Measurements from ENCODE around the gene SYTL3. TPM values are rescaled to one million over a fixed set of nuclear protein-coding genes. Genes with fewer than 3 reads are reported as not detected.

SYTL3 gene
- total and polyA plus RNA-seq, 8 donors, result 3.1 to 14.6 (median 5.3) TPM

GRCh38 chr6:158805698-158806377, 156.0 kb downstream of the SYTL3 start:
- no peaks in the 10 kb centered on the region for H3K9me3 ChIP-seq
- peaks cover 41 to 96% (median 75%) of the 10 kb centered on the region in 4 donors for H3K4me1 ChIP-seq
- no peaks in the 10 kb centered on the region for H3K27me3 ChIP-seq
- H3K27ac ChIP-seq, result peak overlapping the region in 1 of 5 donors; percentile 18
- DNase-seq, result peak in 1 of 2 donors; percentile 25
- H3K36me3 ChIP-seq, result peaks cover 0 to 21% (median 11%) of the 10 kb centered on the region in 4 donors
- TF ChIP-seq CTCF (IDR thresholded peaks at IDR 0.05) (no peak), POLR2A (IDR thresholded peaks at IDR 0.05) (no peak), EP300 (IDR thresholded peaks at IDR 0.05) (no peak), POLR2AphosphoS5 (IDR thresholded peaks at IDR 0.05) (no peak)
- WGBS, 5 donors, result 68 to 82% (median 79%) methylated on average over 5 of the region's 5 CpGs
- H3K4me3 ChIP-seq, result no peak overlapping the region
- intact Hi-C loops (cut with DNase I; ENCODE audit: low total_unique reads), result no loop called here

GRCh38 chr6:158807515-158808441, 157.9 kb downstream of the SYTL3 start:
- TF ChIP-seq POLR2AphosphoS5 (IDR thresholded peaks at IDR 0.05) (no peak), EP300 (IDR thresholded peaks at IDR 0.05) (no peak), POLR2A (IDR thresholded peaks at IDR 0.05) (no peak), CTCF (IDR thresholded peaks at IDR 0.05) (no peak)
- H3K4me3 ChIP-seq, result no peak overlapping the region
- DNase-seq, result peak in 1 of 2 donors; percentile 21
- peaks cover 33 to 95% (median 70%) of the 10 kb centered on the region in 4 donors for H3K4me1 ChIP-seq
- no peaks in the 10 kb centered on the region for H3K27me3 ChIP-seq
- H3K36me3 ChIP-seq, result peaks cover 0 to 21% (median 11%) of the 10 kb centered on the region in 4 donors
- intact Hi-C loops (cut with DNase I; ENCODE audit: low total_unique reads), result no loop called here
- no peaks in the 10 kb centered on the region for H3K9me3 ChIP-seq
- peak overlapping the region; percentile 5 to 60 (median 32) for H3K27ac ChIP-seq
- 47 to 69% (median 53%) methylated on average over 8 of the region's 8 CpGs for WGBS, 5 donors

- H3K27ac ChIP-seq, result peak overlapping the region in 4 of 5 donors; percentile 32 to 60 (median 49)
- DNase-seq, result peak in 1 of 2 donors; percentile 34
- no peaks in the 10 kb centered on the region for H3K27me3 ChIP-seq
- H3K36me3 ChIP-seq, result peaks cover 0 to 28% (median 13%) of the 10 kb centered on the region in 4 donors
- WGBS, 5 donors, result 34 to 66% (median 45%) methylated on average over 6 of the region's 6 CpGs
- H3K9me3 ChIP-seq, result no peaks in the 10 kb centered on the region
- no peak for TF ChIP-seq CTCF (IDR thresholded peaks at IDR 0.05)
- TF ChIP-seq POLR2AphosphoS5 (IDR thresholded peaks at IDR 0.05), result no peak
- no peak for TF ChIP-seq EP300 (IDR thresholded peaks at IDR 0.05)
- TF ChIP-seq POLR2A (IDR thresholded peaks at IDR 0.05), result no peak
- H3K4me1 ChIP-seq, result peaks cover 35 to 96% (median 72%) of the 10 kb centered on the region in 4 donors
- H3K4me3 ChIP-seq, result no peak overlapping the region
- intact Hi-C loops (cut with DNase I; ENCODE audit: low total_unique reads), result no loop called here
Observed at GRCh38 chr6:158808442-158808833, 158.6 kb downstream of the SYTL3 start.

GRCh38 chr6:158808941-158809678, 159.3 kb downstream of the SYTL3 start:
- Histone ChIP-seq H3K9me3 (no peaks in the 10 kb centered on the region), H3K4me1 (peaks cover 37 to 97% (median 73%) of the 10 kb centered on the region in 4 donors), H3K36me3 (peaks cover 0 to 35% (median 16%) of the 10 kb centered on the region in 4 donors), H3K27me3 (no peaks in the 10 kb centered on the region), H3K27ac (peak overlapping the region; percentile 32 to 60 (median 49)), H3K4me3 (peak overlapping the region in 1 of 4 donors; percentile 4)
- peak in 1 of 3 donors; percentile 12 for TF ChIP-seq POLR2AphosphoS5 (IDR thresholded peaks at IDR 0.05)
- no peak for TF ChIP-seq POLR2A (IDR thresholded peaks at IDR 0.05)
- DNase-seq, result peak; percentile 27 to 65
- WGBS, 5 donors, result 41 to 59% (median 53%) methylated on average over 8 of the region's 8 CpGs
- intact Hi-C loops (cut with DNase I; ENCODE audit: low total_unique reads), result no loop called here

Measured in stomach (tissue), 9 donors.